ENCODE data around the gene TRIP10.

The TRIP10 gene

GRCh38 chr19:6716610-6716970 is 22.9 kb upstream of the TRIP10 start (continued):
- no peak for TF ChIP-seq PATZ1 (CRISPR knock-in tag; IDR thresholded peaks at IDR 0.05; ENCODE audit: borderline replicate concordance)
- TF ChIP-seq BACH2 (CRISPR knock-in tag; IDR thresholded peaks at IDR 0.05; ENCODE audit: borderline replicate concordance), result no peak
- no peak for TF ChIP-seq ISL1 (CRISPR knock-in tag; IDR thresholded peaks at IDR 0.05)
- no peak for TF ChIP-seq PPARA (CRISPR knock-in tag; IDR thresholded peaks at IDR 0.05; ENCODE audit: borderline replicate concordance)

GRCh38 chr19:6717036-6717435 is 22.4 kb upstream of the TRIP10 start:
- ATAC-seq, result no peak
- no peak for TF ChIP-seq TCF4 (CRISPR knock-in tag; IDR thresholded peaks at IDR 0.05; ENCODE audit: borderline replicate concordance)
- TF ChIP-seq ARNTL (CRISPR knock-in tag; IDR thresholded peaks at IDR 0.05; ENCODE audit: borderline replicate concordance, low read depth), result no peak
- no peak for TF ChIP-seq CSDC2 (CRISPR knock-in tag; IDR thresholded peaks at IDR 0.05)

- no peak for TF ChIP-seq GLIS3 (CRISPR knock-in tag; IDR thresholded peaks at IDR 0.05)
- no peak for ATAC-seq
These were observed 22.0 kb upstream of the TRIP10 start for GRCh38 chr19:6717441-6717971.

- ATAC-seq, result no peak
These were observed 21.3 kb upstream of the TRIP10 start for GRCh38 chr19:6718111-6718740.

More at GRCh38 chr19:6718111-6718740, 21.3 kb upstream of the TRIP10 start:
- TF ChIP-seq CREB5 (CRISPR knock-in tag; IDR thresholded peaks at IDR 0.05; ENCODE audit: low read depth) (no peak), GLIS3 (CRISPR knock-in tag; IDR thresholded peaks at IDR 0.05) (no peak), ZC3H10 (CRISPR knock-in tag; IDR thresholded peaks at IDR 0.05) (no peak), ZNF8 (CRISPR knock-in tag; IDR thresholded peaks at IDR 0.05) (no peak), ISL1 (CRISPR knock-in tag; IDR thresholded peaks at IDR 0.05) (no peak), PPARA (CRISPR knock-in tag; IDR thresholded peaks at IDR 0.05; ENCODE audit: borderline replicate concordance) (no peak), ZFP30 (CRISPR knock-in tag; IDR thresholded peaks at IDR 0.05) (no peak), TCF4 (CRISPR knock-in tag; IDR thresholded peaks at IDR 0.05; ENCODE audit: borderline replicate concordance) (no peak), ZNF70 (CRISPR knock-in tag; IDR thresholded peaks at IDR 0.05) (no peak), SNAI2 (CRISPR knock-in tag; IDR thresholded peaks at IDR 0.05) (no peak), POU6F1 (CRISPR knock-in tag; IDR thresholded peaks at IDR 0.05; ENCODE audit: borderline replicate concordance, low read depth) (no peak), CSRNP3 (CRISPR knock-in tag; IDR thresholded peaks at IDR 0.05) (no peak), ARNTL (CRISPR knock-in tag; IDR thresholded peaks at IDR 0.05; ENCODE audit: borderline replicate concordance, low read depth) (no peak), ZFP3 (CRISPR knock-in tag; IDR thresholded peaks at IDR 0.05) (no peak), OSR1 (CRISPR knock-in tag; IDR thresholded peaks at IDR 0.05) (no peak), PATZ1 (CRISPR knock-in tag; IDR thresholded peaks at IDR 0.05; ENCODE audit: borderline replicate concordance) (no peak), ZNF565 (CRISPR knock-in tag; conservative IDR thresholded peaks at IDR 0.05; ENCODE audit: low read depth) (no peak), TOX (CRISPR knock-in tag; IDR thresholded peaks at IDR 0.05; ENCODE audit: borderline replicate concordance) (no peak)
